T47D (cell line): Measurements from ENCODE around the gene PIK3CD.
A peak's percentile ranks its signal among the peaks of the same experiment; 100 is the strongest.
"Not testable (repeated sequence)": the region's sequence is repeated elsewhere in the genome, so short reads cannot be mapped to it uniquely, and the experiment has no call there.

Experiments
- DNase-seq, 2 experiments: peaks; one replicate each; pipeline versions ENCODE4 v3.0.0 to v3.0.0-alpha.2; 2011 to 2012; ENCODE audit warnings: low read depth in 1 of 2, low spot score in 1 of 2
- JUND ChIP-seq: IDR thresholded peaks from 2 replicates; pipeline ENCODE4 v1.6.1; 2012; ENCODE audit warnings: low read depth
- in situ Hi-C: cut with HindIII; loops from 2 replicates; pipeline ENCODE4 v1.10.0; 2016; ENCODE audit warnings: low sequenced_read_pairs, low pct_unique_long_range_greater_than_20kb

Gene PIK3CD

GRCh38 chr1:9711466-9712020 is 60.0 kb downstream of the PIK3CD start:
- TF ChIP-seq JUND: no peak
- no peak for DNase-seq
- in situ Hi-C loops: no loop called here

DNA sequence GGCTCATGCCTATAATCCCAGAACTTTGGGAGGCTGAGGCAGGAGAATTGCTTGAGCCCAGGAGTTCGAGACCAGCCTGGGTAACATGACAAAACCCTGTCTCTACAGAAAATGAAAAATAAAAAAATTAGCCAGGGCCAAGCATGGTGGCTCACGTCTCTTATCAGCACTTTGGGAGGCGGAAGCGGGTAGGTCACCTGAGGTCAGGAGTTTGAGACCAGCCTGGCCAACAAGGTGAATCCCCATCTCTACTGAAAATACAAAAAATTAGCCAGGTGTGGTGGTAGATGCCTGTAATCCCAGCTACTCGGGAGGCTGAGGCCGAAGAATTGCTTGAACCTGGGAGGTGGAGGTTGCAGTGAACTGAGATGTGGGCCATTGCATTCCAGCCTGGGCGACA is 61.2 kb downstream of the PIK3CD start:
- DNase-seq, in situ Hi-C loops: not testable (repeated sequence)

DNA sequence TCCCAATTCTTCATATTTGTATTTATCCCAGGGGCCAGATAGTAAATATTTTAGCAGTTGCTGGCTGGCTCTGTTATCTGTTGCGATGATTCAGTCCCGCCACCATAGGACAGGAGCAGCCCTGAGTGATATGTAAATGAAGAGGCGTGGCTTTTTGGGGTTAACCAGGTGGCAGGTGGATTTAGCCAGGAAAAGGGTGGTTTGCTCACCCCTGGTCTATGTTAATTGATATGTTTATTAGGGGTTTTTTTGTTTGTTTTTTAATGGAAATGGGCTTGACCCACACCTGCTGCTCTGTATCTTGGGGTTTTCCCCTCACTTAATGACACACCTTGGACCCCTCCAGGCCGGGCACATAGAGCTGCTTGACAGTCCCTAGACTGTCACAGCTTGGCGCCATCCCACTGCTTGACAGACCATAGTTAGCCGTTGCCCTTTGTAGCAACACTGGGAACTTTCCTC is 62.8 kb downstream of the PIK3CD start:
- no peak for DNase-seq
- in situ Hi-C loops: no loop called here
- no peak for TF ChIP-seq JUND

DNA sequence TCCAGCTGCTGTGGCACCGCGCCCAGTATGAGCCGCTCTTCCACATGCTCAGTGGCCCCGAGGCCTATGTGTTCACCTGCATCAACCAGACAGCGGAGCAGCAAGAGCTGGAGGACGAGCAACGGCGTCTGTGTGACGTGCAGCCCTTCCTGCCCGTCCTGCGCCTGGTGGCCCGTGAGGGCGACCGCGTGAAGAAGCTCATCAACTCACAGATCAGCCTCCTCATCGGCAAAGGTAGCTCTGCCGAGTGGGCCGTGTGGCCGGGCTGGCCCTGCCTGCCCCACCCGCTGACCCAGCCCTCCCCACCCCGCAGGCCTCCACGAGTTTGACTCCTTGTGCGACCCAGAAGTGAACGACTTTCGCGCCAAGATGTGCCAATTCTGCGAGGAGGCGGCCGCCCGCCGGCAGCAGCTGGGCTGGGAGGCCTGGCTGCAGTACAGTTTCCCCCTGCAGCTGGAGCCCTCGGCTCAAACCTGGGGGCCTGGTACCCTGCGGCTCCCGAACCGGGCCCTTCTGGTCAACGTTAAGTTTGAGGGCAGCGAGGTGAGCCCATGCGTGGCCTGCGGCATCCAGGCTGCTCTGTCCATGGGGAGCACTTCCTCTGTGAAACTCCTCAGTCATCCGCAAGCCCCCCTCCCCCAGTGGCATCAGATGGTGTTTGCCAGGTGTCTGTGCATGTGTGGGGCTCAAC is 64.2 kb downstream of the PIK3CD start:
- in situ Hi-C loops: no loop called here

GRCh38 chr1:9716404-9717192 is 65.1 kb downstream of the PIK3CD start:
- TF ChIP-seq JUND: no peak
- in situ Hi-C loops: no loop called here
- no peak for DNase-seq

More for the DNA sequence above, 64.2 kb downstream of the PIK3CD start:
- TF ChIP-seq JUND: no peak
- no peak for DNase-seq

- TF ChIP-seq JUND: no peak
- in situ Hi-C loops: no loop called here
- DNase-seq: no peak
Measured at GRCh38 chr1:9717193-9718005, 65.9 kb downstream of the PIK3CD start.

DNA sequence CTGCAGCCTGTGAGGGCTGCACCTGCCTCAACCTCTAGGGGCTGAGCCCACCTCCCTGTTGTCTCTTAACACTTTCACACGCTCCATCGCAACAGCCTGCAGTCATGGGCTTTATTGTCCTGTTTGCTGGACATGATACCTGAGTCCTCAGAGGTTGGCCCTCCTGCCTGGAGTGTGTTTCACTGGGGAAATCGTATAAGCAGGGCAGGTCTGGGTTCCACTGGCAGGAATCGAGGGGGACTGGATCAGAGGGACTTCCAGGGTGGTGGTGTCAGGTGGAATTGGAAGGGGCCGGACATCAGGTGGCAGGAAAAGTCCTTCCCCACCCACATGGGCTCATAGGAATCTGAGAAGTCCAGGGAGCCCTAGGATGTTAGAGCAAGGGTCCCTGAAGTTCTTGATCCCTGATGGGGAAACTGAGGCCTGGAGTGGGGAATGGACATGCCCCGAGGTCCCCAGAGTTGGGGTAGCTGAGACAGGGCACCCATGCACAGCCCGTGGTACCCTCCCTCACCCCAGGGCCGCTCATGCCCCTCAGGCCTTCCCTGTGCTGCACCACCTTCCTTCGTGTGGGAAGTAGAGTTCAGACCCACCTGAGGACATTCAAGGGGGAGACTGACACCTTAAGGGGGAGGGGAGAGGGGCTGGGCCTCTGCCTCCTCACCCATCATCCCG is 66.6 kb downstream of the PIK3CD start:
- in situ Hi-C loops: no loop called here
- DNase-seq: no peak
- TF ChIP-seq JUND: no peak

DNA sequence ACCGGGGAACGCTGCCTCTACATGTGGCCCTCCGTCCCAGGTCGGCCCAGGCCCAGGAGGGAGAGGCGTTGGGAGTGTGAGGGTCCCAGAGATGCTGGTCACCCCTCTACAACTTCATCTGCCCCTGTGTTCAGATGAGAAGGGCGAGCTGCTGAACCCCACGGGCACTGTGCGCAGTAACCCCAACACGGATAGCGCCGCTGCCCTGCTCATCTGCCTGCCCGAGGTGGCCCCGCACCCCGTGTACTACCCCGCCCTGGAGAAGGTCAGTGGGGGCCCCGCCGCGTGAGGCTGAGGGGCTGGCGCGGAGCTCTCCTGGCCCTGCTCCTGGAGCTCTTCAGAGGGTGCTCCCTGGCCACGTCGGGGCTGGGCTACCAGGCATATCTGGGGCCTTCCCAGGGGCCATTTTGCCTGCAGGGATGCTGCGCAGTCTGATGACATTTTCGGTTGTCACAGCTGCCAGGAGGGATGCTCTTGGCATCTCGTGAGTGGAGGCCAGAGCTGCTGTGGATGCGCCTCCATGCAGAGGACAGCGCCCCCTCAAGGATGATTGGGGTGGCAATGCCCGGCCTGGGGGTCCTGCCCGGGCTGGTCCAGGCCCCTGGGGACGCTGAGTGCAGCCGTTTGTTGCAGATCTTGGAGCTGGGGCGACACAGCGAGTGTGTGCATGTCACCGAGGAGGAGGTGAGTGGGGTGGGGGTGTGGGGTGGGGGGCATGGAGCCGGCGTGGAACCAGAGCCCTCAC is 68.6 kb downstream of the PIK3CD start:
- no peak for TF ChIP-seq JUND
- in situ Hi-C loops: no loop called here
- DNase-seq: no peak

GRCh38 chr1:9720785-9721605 is 69.5 kb downstream of the PIK3CD start:
- in situ Hi-C loops: no loop called here
- no peak for TF ChIP-seq JUND
- DNase-seq: peak; percentile 14 to 51

DNA sequence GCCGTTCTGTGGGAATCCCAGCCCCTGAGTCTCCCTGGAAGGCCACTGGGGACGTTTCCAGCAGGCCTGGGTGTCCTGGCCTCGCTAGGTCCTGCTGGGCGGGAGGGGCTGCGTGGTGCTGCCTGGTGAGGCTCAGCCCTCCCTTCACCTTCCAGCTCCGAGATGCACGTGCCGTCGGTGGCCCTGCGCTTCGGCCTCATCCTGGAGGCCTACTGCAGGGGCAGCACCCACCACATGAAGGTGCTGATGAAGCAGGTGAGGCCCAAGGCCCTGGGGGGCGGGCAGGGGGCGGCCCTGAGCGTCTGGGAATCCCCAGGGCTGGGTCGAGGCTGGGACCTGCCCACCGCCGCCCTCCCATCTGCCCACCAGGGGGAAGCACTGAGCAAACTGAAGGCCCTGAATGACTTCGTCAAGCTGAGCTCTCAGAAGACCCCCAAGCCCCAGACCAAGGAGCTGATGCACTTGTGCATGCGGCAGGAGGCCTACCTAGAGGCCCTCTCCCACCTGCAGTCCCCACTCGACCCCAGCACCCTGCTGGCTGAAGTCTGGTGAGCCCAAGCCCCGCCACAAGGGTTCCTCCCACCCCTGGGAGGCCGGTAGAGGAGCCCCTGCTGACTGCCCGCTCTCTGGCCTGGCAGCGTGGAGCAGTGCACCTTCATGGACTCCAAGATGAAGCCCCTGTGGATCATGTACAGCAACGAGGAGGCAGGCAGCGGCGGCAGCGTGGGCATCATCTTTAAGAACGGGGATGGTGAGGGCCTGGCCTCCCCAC is 70.3 kb downstream of the PIK3CD start:
- no peak for TF ChIP-seq JUND
- in situ Hi-C loops: no loop called here
- peak; percentile 33 to 46 for DNase-seq
